Measurements from ENCODE around the gene APLP2. TPM values are rescaled to one million over a fixed set of nuclear protein-coding genes. Genes with fewer than 3 reads are reported as not detected.
"Not testable (repeated sequence)": the region's sequence is repeated elsewhere in the genome, so short reads cannot be mapped to it uniquely, and the experiment has no call there.

APLP2 gene
- polyA plus RNA-seq, 4 donors, result 444 to 534 (median 458) TPM

DNA sequence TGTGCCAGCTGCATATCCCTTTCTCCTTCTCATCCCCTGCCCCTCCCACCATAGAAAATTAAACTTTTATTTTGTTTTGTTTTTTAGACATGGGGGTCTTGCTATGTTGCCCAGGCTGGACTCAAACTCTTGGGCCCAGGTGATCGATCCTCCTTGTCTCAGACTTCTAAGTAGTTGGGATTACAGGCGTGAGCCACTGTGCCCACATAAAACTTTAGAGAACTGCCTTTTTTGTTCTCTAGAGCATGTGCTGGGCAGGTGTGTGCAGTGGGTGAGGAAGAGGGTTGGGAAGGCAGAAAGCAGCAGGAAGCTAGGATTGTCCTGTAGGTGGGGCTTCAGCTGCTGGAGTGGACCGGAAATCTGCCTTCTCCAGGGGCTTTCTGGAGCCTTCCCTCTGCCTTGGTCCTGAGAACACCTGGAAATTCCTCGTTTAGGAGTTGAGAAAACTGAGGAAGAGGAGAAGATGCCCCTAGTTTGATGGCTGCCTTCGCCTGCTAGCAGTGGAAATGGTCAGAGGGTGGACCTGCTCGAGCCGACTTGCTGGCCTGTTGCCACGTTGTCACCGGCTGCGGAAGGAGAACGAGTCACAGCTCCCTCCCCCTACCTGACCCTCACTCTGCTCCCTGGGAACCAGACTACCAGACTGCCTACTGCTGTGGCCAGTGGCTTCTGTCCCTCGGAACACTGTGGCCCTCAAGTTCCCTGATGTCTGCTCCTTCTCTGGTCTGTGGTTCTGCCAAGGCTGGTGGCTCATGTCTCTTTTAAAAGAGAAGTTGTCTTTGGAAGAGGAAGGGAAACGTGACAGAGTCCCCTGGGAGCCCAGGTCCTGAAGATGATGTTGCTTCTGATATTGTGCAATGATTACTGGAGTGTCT is 93.9 kb downstream of the APLP2 start:
- DNase-seq (ENCODE audit: low read depth in 4 of 4, low spot score in 2 of 4), result no peak

DNA sequence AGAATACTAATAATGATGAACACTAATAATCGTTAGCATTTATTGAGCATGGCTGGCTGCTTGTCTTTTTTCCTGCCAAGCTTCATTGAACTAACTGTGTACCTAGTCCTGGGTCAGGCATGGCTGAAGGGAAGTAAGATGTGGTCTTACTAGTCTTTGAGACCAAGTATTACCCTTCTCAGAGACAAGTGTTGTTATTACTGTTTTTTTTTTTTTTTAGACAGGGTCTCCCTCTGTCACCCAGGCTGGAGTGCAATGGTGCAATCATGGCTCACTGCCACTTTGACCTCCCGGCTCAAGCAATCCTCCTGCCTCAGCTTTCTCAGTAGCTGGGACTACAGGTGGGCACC is 94.5 kb downstream of the APLP2 start:
- DNase-seq (ENCODE audit: low read depth in 4 of 4, low spot score in 2 of 4), result no peak

DNA sequence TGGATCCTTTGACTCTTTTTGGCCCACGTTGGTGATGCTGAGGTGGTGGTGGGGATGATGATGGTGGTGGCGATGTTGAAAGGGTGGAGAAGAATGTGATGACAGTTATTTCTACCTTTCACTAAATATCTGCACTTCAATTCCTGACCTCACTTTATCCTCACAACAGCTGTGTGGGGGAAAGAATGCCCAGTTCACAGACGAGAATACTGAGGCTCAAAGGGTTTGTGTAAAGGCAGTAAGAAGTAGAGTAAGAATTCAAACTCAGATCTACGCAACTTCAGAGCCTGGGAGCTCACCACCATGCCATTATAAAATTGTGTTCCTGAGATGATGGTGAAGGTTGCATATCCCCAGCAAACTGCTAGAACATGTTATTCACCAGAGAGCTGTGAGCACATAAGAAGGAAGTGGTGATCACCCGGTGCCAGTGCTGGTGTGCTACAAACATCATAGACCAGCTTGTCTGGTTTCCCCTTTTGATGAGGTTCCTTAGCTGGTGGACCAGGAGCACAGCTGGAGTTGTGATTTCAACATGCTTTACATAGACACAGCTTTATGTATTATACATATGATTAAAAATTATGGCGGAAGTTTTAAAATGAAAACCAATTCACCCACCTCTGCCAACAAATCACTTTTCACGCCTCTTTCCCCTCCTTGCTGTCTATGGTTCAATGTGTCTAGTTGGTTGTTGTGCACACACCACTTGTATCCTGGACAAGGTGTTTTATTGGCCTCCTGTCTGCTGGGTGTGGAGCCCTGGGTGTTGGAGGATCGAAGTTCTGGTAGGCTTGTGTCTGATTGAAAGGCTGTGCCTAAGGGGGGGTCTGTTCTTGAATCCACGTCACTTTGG is 96.1 kb downstream of the APLP2 start:
- no peak for DNase-seq (ENCODE audit: low read depth in 4 of 4, low spot score in 2 of 4)

DNA sequence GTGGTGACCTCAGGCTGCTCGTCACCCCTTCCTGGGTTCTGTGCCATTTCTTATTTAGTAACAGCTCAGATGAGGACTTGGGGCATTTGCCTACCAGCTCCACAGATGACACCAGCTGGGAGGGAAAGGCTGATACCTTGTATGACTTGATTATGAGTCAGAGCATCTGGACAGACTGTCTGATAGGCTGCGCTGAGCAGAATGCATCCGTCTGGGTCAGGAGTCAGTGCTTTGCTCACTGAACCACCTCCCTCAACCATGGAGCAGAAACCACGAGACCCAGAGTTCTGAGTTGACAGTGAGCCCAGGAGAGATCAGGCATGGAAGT is 96.7 kb downstream of the APLP2 start:
- DNase-seq (ENCODE audit: low read depth in 4 of 4, low spot score in 2 of 4), result no peak

DNA sequence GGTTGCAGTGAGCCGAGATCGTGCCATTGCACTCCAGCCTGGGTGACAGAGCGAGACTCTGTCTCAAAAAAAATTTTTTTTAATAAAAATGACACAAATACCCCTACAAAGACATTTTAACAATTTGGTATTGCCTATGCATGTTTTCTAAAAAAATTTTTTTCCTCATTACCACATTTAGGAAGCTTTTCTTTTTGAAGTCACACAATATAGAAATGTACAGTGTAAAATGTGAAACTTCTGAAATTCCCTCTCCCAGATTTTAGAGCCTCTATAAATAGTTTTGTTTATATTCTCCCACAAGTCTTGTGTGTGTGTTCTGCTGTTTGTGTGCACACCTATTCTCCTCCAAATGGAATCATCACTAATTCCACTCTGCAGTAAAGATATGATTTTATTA is 97.5 kb downstream of the APLP2 start:
- DNase-seq (ENCODE audit: low read depth in 4 of 4, low spot score in 2 of 4), result no peak

DNA sequence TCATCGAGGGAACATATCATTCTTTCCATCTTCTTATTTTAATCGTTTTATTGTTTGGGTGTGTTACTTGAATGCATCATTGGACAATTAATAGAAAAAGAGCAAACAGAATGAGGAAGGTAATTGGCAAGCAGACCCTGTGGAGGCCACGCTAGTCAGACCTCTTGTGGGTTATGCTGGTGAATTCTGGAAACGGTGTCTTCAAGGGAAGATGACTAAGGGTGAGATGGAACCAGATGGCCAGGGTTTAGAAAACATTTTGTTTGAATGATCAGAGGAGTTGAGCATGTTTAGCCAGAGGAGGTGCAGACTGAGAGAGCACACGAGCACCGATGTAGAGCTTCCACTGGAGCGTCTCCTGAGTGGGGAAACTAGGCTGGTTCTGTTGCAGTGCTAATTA is 98.4 kb downstream of the APLP2 start:
- DNase-seq (ENCODE audit: low read depth in 4 of 4, low spot score in 2 of 4), result no peak

DNA sequence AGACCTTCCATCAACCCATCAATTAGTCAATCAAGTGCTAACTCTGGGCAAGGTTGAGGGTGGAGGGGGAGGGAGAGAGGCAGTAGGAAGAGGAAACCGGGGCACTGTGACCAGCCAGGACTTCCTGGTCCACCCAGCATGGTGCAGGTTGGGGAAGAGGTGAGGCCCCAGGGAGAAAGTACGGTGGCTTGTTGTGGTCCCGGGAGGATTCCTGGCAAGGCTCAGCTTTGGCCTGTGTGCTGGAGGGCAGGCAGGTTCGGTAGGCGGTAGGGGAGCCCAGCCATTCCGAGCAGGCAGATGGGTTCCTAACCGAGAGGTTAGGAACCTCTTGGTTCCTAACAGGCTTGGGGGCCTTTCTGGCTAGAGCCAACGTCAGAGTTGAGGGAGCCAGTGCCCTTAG is 100.7 kb downstream of the APLP2 start:
- no peak for DNase-seq (ENCODE audit: low read depth in 4 of 4, low spot score in 2 of 4)

DNA sequence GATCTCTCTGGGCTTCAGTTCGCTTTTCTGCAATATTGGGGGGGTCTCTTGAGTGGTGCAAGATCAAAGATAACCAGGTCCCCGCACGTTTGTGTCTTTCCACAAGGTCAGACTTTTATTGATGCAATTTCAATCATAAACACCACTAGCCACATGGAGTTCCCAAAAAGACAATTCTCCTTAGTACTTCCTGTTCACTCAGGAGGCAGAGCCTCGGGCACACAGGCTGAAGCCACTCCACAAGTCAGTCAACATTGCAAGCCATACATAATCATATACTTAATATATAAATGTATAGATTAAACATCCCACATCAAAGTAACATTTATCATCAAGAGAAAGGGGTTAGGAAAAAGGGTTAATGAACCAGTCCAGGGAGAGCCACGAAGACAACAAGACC is 101.8 kb downstream of the APLP2 start:
- no peak for DNase-seq (ENCODE audit: low read depth in 4 of 4, low spot score in 2 of 4)

DNA sequence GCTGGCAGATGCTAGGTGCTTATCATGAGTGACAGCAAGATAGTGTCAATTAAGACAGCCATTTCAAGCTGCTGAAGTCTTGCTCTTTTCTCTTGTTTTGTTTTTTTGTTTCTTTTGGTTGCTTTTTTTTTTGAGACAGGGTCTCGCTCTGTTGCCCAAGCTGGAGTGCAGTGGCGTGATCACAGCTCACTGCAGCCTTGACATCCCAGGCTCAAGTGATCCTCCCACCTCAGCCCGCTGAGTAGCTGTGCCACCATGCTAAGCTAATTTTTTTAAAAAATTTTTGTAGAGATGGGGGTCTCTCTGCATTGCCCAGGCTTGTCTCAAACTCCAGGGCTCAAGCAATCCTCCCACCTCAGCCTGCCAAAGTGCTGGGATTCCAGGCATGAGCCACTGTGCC is 102.3 kb downstream of the APLP2 start:
- not testable (repeated sequence) for DNase-seq (ENCODE audit: low read depth in 4 of 4, low spot score in 2 of 4)

DNA sequence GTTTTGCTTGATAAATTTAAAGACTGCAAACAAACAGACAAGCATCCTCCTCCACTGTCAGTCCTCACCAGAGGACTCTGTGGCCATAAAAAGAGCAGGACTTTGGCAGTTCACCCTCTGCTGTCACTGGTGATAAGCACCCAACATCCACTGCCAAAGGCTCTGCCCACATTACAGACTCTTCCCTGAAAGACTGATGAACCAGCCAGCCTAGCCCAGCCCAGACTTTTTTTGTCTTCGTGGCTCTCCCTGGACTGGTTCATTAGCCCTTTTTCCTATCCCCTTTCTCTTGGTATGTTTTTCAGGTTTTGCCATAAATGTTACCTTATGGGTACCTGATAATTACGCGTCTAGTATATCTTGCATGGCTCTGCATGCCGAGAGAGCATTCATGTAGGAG is 104.9 kb downstream of the APLP2 start:
- no peak for DNase-seq (ENCODE audit: low read depth in 4 of 4, low spot score in 2 of 4)

DNA sequence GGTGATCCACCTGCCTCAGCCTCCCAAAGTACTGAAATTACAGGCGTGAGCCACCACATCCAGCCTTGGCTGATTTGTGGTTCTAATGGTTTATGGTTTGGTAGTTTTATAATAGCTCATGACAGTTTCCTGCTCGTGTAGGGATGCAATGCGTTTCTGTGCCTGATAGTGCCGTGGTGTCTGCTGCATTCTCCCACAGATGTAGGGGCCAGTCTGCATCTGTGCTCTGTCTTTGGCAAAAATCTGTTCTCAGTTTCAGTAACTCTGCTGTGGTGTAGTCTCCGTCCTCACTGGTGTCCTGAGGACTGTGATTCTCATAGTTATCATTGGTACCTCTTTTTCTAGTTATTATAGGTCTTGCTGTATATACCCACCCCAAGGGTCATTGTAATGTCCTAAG is 106.2 kb downstream of the APLP2 start:
- no peak for DNase-seq (ENCODE audit: low read depth in 4 of 4, low spot score in 2 of 4)

DNA sequence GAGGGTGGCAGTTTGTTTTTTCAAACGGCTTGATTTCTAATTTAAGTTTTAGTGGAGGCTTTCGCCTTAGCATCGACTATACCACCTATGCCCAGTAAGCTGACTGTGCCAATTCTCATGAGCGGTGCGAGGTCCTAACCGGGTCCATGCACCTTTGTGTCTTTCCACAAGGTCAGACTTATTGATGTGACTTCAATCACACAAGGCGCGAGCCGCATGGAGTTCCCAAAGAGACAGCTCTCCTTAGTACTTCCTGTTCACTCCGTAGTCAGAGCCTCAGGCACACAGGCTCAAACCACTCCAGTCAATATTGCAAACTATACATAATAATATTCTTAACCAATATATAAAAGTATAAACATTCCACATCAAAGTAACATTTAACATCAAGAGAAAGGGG is 108.1 kb downstream of the APLP2 start:
- DNase-seq (ENCODE audit: low read depth in 4 of 4, low spot score in 2 of 4), result no peak

DNA sequence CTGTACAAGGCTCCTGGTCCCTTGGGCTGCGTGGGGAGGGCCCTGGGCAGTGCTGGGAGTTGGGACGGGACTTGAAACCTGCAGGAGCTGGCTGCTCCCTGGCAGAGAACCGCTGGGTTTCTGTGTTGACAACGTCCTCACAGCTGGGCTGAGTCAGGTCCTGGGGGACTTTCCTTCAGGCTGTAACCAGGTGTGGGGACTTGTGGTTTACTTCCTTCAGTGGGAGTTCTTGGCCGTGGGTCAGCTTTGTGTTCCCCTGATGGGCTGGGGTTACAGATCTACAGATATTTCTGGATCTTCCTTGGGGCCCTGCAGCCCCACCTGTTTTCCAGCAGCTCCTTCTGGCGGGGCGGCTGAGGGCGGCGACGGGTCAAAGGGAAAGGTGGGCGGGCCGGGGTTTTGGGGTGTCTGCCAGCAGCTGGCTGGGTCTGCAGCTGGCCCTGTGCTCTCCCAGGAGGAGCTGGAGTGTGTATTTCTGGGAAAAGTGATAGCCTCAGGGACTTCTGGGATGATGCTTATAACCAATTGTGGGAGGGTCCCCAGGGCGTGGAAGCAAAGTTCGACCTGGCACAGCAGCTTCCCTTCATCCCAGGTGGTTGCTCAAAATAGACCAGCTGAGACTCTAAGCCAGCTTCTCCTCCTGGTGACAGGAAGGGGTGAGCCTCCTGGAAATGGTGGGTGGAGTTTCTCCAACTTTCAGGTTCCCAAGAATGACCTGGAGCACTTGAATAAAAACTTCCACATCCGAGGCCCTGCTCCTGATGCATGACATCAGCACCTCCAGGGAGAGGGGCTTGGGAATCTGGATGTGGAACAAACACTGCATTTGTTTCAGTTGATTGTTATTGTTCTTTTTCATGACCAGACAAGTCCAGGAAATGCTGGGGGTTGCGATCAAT is 109.0 kb downstream of the APLP2 start:
- DNase-seq (ENCODE audit: low read depth in 4 of 4, low spot score in 2 of 4), result no peak

DNA sequence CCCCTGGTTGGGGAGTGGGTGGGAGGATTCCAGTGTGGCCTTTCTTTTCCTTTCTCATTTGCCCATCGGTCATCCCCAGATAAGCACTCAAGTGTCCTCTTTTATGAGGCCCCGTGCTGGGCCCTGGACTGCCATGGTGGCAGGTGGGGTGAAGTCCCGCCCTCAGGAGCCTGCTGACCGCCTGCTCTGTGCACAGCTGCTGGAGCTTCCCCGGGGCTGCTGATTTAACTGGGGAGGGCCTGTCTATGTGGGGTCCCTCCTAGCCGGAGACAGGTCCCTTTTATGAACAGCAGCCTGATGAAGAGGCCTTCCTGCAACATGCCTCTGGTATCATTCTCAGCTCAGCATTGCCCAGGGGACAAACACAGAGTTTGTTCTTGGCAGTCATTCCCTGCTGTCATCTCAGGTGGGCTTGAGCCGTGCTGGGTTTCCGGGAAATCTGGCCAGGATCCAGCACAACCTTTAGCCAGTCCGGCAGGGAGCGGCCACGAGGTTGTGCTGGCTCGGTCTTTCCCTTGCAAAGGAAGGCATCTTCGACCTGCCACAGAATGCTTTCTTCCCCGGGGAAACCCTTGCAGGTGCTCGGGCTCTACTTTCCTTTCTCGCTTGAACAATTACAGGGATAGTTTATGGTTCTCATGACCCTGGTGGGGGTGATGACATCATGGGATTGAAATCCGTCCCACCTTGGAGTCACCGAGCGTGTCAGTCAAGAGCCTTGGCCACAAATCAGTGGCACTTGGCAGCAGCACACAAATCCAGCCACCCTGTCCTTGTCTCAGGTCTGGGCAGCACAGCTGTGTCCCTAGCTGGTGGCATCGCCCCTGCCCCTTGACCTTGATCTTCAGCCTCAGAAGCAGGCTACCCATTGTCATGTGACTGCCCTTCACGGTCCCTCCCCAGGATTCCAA is 110.0 kb downstream of the APLP2 start:
- DNase-seq (ENCODE audit: low read depth in 4 of 4, low spot score in 2 of 4), result peak in 1 of 4 donors; percentile 52

DNA sequence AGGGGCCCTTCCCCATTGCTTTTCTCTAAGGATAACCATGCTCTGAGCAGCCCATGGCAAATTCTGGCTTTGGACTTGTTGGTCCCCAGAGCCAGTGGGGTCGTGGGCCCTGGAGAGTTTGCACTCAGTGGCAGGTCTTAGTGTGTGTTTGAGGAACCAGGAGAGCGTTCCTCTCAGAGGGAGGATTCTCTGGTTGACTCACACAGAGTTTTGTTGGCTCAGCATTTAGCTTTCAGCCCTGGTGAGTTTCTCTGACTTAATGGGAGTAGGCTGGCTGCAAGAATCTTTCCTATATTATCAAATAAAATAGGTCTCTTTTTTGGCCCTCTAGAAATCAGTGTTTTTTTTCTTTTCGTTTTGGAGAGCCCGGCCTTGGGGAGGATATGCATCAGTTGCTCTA is 110.8 kb downstream of the APLP2 start:
- no peak for DNase-seq (ENCODE audit: low read depth in 4 of 4, low spot score in 2 of 4)

DNA sequence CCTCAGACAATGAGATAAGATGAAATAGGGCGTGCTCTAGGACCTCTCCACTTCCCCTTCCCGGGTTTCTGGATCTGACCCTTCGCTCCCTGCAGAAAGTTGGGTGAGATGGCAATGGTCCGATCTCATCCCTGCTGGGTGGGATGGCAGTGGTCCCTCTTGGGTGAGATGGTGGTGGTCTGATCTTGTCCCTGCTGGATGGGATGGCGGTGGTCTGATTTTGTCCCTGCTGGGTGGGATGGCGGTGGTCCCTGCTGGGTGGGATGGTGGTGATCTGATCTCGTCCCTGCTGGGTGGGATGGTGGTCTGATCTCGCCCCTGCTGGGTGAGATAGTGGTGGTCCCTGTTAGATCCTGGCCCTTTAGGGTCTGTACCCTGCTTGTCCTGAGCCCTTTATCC is 111.2 kb downstream of the APLP2 start:
- DNase-seq (ENCODE audit: low read depth in 4 of 4, low spot score in 2 of 4), result no peak

DNA sequence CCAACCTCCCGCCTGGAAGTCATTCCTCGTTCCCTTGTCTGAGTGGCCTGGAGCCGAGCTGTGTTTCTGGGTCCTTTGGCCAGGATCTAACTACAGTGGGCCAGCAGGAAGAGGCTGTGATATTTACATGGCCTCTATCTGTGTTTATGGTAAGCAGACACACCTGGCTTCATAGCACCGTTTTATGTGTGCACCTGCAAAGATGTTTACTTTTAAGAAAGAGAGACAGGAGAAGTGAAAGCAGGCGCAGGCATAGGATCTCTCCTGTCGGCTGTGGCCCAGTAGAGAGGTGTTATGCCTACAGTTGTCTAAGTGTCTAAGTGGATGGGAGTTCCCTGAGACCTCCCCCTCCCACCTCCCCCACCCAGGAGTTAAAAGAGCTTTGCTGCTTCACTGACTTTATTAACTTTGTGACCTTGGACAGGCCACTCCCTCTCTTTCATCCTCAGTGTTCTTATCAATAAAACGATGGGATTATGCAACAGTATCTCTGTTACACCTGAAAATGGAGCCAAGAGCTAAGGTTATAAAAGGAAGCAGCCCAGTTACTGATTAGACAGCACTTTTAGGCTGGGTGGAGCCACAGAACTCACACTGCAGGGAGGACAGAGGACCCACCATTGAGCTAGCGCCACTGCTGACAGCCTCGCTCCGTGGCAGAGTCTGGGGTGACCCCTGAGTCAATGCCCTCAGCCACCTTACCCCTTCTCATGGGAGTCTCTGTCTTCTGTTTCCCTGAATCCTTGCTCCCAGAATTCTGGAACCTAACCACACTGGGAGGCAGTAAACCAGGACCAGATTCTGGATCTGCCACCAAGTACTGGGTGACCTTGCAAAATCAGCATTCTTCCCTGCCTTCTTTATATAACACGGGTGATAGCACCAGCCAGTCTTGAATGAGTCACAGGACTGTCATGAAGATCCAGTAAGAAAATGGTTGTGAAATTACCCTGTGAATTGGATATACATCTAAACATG is 111.9 kb downstream of the APLP2 start:
- peak in 1 of 4 donors; percentile 54 for DNase-seq (ENCODE audit: low read depth in 4 of 4, low spot score in 2 of 4)

DNA sequence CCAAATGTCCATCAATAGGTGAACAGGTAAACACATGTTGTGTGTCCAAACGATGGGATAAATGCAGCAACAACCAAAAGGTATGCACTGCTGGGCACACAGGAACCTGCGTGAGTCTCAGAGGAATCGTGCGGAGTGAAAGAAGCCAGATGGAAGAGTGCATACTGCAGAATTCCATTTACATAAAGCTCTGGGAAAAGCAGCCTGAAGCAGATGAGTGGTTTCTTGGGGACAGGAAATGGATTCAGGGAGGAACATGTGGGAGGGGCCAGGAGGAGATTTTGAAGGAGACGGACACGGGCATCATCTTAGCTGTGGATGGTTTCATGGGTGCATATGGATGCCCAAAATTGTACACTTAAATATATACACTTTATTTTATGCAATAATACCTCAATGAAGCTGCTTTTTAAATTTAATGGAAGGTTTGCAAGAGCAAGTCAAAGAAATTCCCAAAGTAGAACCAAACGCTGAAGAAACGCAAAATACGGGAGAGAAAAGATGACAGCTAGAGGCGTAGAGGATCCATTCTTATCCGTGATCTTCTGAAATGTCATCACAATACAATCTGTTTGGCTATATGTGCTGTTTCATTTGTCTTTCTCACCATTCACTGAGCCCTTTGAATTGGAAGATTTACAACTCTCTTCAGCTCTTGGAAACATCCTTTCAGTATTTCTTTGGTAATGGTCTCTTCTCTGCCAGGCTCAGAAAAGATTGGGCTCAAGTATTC is 114.3 kb downstream of the APLP2 start:
- DNase-seq (ENCODE audit: low read depth in 4 of 4, low spot score in 2 of 4), result no peak
